ENCODE data around the gene IL12A. TPM values are rescaled to one million over a fixed set of nuclear protein-coding genes. Genes with fewer than 3 reads are reported as not detected.

Gene IL12A
- total and polyA plus RNA-seq, 8 donors, result 0.61 to 3.9 (median 2.3) TPM

DNA sequence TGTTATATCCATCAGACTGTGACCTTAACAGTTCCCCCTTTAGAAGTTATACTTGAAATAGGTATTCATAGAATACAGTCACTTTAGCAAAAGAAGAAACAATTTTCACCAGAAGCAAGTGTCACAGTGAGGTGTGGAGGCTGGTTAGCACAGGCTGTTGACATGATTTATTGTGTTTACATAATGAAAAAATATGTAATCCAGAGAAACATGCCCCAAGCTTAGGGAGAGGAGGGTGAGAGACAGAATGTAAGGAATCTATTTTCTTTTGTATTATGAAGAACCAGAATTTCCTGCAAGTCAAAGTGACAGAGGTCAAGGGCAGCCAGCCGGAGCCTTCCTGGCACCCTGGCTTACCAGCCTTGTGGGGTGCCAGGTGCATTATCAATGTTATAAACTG, 4.0 kb downstream of the IL12A start:
- no peak overlapping the region for H3K4me3 ChIP-seq
- no peak for TF ChIP-seq CTCF (IDR thresholded peaks at IDR 0.05)
- no peaks in the 10 kb centered on the region for H3K9me3 ChIP-seq
- no peaks in the 10 kb centered on the region for H3K27me3 ChIP-seq
- no peak overlapping the region for H3K27ac ChIP-seq
- intact Hi-C loops (cut with DNase I), result no loop called here
- peaks cover 0 to 18% of the 10 kb centered on the region in 2 donors for H3K4me1 ChIP-seq
- DNase-seq, result no peak
- no peak for ATAC-seq
- H3K36me3 ChIP-seq, result no peaks in the 10 kb centered on the region

DNA sequence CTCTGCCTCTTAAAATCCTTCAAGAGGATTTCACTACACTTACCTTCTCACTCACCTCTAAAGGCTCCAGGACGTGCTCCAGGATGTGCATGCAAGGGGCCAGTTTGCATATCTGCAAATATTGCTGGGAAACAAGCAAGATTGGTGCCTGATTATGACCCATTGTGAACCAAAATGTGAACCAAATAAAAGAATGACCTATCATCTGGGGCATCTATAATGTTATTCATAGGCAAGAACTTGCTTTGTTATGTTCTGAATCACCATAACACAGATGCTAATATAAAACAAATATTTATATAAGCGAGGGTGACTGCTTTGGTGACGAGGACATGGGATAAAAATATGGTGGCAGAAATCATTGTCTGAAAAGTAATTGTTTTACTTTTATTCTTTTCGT, 5.5 kb downstream of the IL12A start:
- intact Hi-C loops (cut with DNase I), result no loop called here
- no peak for DNase-seq
- no peak overlapping the region for H3K4me3 ChIP-seq
- ATAC-seq, result peak; percentile 40
- no peaks in the 10 kb centered on the region for H3K36me3 ChIP-seq
- H3K4me1 ChIP-seq, result peaks cover 0 to 11% of the 10 kb centered on the region in 2 donors
- no peak overlapping the region for H3K27ac ChIP-seq
- H3K9me3 ChIP-seq, result no peaks in the 10 kb centered on the region
- no peak for TF ChIP-seq CTCF (IDR thresholded peaks at IDR 0.05)
- no peaks in the 10 kb centered on the region for H3K27me3 ChIP-seq

GRCh38 chr3:159995091-159995490, 6.5 kb downstream of the IL12A start:
- Histone ChIP-seq H3K4me3 (no peak overlapping the region), H3K36me3 (no peaks in the 10 kb centered on the region), H3K27me3 (no peaks in the 10 kb centered on the region), H3K9me3 (no peaks in the 10 kb centered on the region), H3K4me1 (peaks cover 0 to 3% of the 10 kb centered on the region in 2 donors), H3K27ac (no peak overlapping the region)
- DNase-seq, result no peak
- intact Hi-C loops (cut with DNase I), result no loop called here
- no peak for TF ChIP-seq CTCF (IDR thresholded peaks at IDR 0.05)
- ATAC-seq, result no peak

DNA sequence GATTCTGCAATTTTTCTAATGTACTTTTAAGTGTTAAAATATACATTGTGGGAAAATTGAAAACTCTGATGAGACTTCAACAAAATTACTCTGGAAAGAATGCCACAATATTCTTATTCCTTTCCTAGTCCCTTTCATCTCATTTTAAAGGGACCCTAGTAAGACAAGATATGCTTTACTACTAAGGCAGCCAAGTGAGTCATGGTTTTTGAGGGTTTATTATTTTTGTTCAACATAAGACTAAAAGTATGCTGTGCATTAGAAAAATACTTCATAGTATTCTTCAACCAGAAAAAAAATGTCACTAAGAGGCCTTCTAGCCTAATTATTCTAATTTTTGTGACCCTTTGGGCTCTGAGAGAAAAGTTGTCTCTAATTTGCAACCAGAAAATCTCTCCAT, 7.4 kb downstream of the IL12A start:
- DNase-seq (no peak), ATAC-seq (no peak)
- H3K27ac ChIP-seq, result no peak overlapping the region
- no peaks in the 10 kb centered on the region for H3K9me3 ChIP-seq
- intact Hi-C loops (cut with DNase I), result no loop called here
- no peaks in the 10 kb centered on the region for H3K36me3 ChIP-seq
- H3K27me3 ChIP-seq, result no peaks in the 10 kb centered on the region
- H3K4me3 ChIP-seq, result no peak overlapping the region
- H3K4me1 ChIP-seq, result no peaks in the 10 kb centered on the region
- TF ChIP-seq CTCF (IDR thresholded peaks at IDR 0.05), result no peak

GRCh38 chr3:159996959-159997358, 8.3 kb downstream of the IL12A start:
- TF ChIP-seq CTCF (IDR thresholded peaks at IDR 0.05), result no peak
- H3K4me1 ChIP-seq, result no peaks in the 10 kb centered on the region
- intact Hi-C loops (cut with DNase I), result no loop called here
- no peaks in the 10 kb centered on the region for H3K9me3 ChIP-seq
- H3K27me3 ChIP-seq, result no peaks in the 10 kb centered on the region
- ATAC-seq (no peak), DNase-seq (no peak)
- no peak overlapping the region for H3K4me3 ChIP-seq
- H3K27ac ChIP-seq, result no peak overlapping the region
- H3K36me3 ChIP-seq, result no peaks in the 10 kb centered on the region

Measured in left lung (tissue), 10 donors.